IPS-NIHi11 (cell line): ENCODE measurements around the gene MRNIP.
A peak's percentile ranks its signal among the peaks of the same experiment; 100 is the strongest.

Experiments used
- DNase-seq: peaks from one replicate; pipeline ENCODE4 v3.0.0; 2012; ENCODE audit warnings: mixed read lengths, low spot score

The MRNIP gene

GRCh38 chr5:179858586-179859427 is at the start of gene MRNIP:
Gene MRNIP, minus strand, starts transcription at chr5:179858817. Its CDS starts 21 bp downstream, at chr5:179858796.
- DNase-seq, result peak; percentile 97

GRCh38 chr5:179907556-179908324 is 49.1 kb upstream of the MRNIP start, which contains the start of gene TBC1D9B:
Gene TBC1D9B, minus strand, starts transcription at chr5:179907897. Its CDS starts 76 bp downstream, at chr5:179907821.
- DNase-seq, result peak; percentile 92

GRCh38 chr5:179906795-179907555 is 48.4 kb upstream of the MRNIP start:
- peak; percentile 63 for DNase-seq

GRCh38 chr5:179906294-179906794 is 47.7 kb upstream of the MRNIP start:
- no peak for DNase-seq

GRCh38 chr5:179905161-179905560 is 46.5 kb upstream of the MRNIP start:
- DNase-seq, result no peak

GRCh38 chr5:179904463-179905160 is 46.0 kb upstream of the MRNIP start:
- no peak for DNase-seq

- DNase-seq, result no peak
These were observed 44.1 kb upstream of the MRNIP start for GRCh38 chr5:179902763-179903158.

GRCh38 chr5:179901915-179902762 is 43.5 kb upstream of the MRNIP start:
- no peak for DNase-seq

- no peak for DNase-seq
These were observed 42.8 kb upstream of the MRNIP start for GRCh38 chr5:179901462-179901861.

GRCh38 chr5:179900711-179901110 is 42.1 kb upstream of the MRNIP start:
- no peak for DNase-seq

- no peak for DNase-seq
These were observed 41.6 kb upstream of the MRNIP start for GRCh38 chr5:179900206-179900605.

- DNase-seq, result no peak
These were observed 37.2 kb upstream of the MRNIP start for GRCh38 chr5:179895861-179896260.

GRCh38 chr5:179893958-179894895 is 35.6 kb upstream of the MRNIP start:
- DNase-seq, result no peak

GRCh38 chr5:179893076-179893957 is 34.7 kb upstream of the MRNIP start:
- DNase-seq, result no peak

GRCh38 chr5:179892255-179892654 is 33.6 kb upstream of the MRNIP start:
- DNase-seq, result no peak

GRCh38 chr5:179890751-179891682 is 32.4 kb upstream of the MRNIP start:
- no peak for DNase-seq

- no peak for DNase-seq
These were observed 31.3 kb upstream of the MRNIP start for GRCh38 chr5:179889885-179890284.
